ENCODE results near the gene BCLAF3.

- TF ChIP-seq CTCF (IDR thresholded peaks at IDR 0.05) (no peak), POLR2A (IDR thresholded peaks at IDR 0.05) (no peak)
Measured at GRCh38 chrX:19987856-19988255, 3.0 kb downstream of the BCLAF3 start.

All from tibial nerve (tissue), 3 donors.